Right renal pelvis (tissue), 4 donors: ENCODE data around the gene TRAK1. TPM values are rescaled to one million over a fixed set of nuclear protein-coding genes. Genes with fewer than 3 reads are reported as not detected.

Source experiments
- DNase-seq, 4 donors: peaks; one replicate each; pipeline ENCODE4 v3.0.0-alpha.2; 2013; ENCODE audit warnings: low read depth in 4 of 4, low spot score in 3 of 4, missing footprints in 1 of 4
- polyA plus RNA-seq, 4 donors: library from polyadenylated mRNA; unstranded; fragments of 120-200 nt; gene quantifications; one replicate each; pipeline ENCODE4 v1.2.1, GENCODE V29; 2013; ENCODE audit not compliant: insufficient read length in 4 of 4

TRAK1 gene
- polyA plus RNA-seq, 4 donors = 42.3 to 51.1 (median 46.7) TPM

- DNase-seq = no peak
Observed at GRCh38 chr3:42226470-42227425, 135.6 kb downstream of the TRAK1 start.

- DNase-seq = no peak
Observed at GRCh38 chr3:42228796-42229195, 137.6 kb downstream of the TRAK1 start.

DNA sequence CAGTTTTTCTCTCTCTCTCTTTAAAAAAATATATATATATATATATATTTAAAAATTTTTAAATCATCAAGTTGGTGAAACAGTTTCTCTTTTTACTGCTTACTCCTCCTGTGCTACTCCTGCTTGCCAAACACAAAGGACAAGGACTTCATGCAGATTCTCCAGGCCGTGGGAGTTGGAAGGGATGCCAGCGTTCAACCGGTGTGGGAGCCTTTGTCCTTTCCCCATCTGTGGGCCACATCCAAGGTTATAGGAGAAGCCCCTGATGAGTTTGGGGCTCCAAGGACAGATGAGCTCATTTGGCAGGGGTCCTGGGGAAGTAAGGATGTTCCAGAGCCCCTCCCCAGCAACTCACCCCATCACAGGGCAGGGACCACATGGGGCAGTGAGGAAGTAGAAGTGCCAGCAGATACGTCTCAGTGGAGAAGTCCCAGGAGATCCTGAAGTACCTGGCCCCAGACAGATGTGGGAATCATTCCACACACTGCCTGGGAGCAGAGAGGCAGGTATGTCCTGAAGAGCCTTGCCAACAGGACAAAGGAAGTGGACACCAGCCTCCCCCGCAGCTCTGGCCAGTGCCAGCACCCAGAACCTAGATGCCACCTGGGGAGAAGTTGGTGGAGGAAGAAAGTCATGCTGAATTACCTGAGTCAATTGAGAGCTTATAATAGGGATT is 138.2 kb downstream of the TRAK1 start:
- no peak for DNase-seq

DNA sequence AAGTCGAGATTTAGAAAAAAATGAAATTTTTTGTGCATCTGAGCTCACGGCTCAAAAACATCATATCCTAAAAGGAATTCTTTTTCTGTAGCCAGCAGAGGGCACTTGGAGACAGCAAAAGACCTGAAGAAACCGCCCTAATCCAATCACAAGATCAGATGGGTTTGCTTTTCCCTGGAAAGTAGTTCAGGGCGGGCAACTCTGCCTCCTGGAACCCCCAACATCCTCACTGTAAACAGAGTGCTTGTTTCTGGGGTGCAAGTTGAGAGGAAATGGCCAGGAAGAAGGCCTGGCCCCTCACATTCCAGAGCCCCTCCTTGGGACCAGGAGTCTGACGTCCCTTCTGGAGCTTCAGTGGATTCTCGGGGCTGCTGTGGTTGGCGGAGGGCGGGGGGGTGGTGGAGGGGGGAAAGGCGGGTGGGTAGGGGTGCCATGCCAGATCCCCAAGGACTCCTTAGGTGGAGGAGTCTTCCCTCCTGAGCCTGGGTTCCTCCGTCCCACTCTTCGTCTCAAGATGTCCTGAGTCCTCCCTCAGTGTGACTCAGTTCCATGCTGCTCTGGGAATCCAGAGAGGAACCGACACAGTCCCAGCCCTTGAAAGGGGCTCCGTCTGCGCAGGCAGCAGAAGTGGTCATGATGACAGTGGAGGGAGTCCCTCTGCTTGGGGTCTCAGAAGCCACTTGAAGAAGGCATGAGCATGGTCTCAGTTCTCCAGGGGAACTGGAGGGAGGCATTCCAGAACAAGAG is 139.0 kb downstream of the TRAK1 start:
- peak in 2 of 4 donors; percentile 16 to 26 for DNase-seq

DNA sequence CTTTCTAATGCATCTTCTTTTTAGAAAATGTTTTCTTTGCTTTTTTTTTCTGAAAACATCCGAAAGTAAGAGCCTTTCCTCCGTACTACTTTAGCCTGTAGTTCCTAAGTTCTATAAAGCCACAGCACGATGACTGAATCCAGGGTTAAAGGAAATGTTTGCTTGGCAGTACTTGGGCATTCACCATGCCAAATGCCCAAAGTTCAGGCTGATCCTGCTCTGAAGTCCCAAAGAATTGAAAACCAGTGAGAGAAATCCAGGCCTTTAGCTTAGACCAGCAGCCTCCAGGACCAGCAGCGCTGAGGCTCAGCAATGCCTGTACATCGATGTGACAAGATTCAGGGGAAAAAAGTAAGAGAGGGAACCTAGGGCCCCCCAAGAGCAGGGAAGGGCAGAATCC is 139.7 kb downstream of the TRAK1 start:
- no peak for DNase-seq

GRCh38 chr3:42235532-42235931 is 144.4 kb downstream of the TRAK1 start:
- DNase-seq = no peak

DNA sequence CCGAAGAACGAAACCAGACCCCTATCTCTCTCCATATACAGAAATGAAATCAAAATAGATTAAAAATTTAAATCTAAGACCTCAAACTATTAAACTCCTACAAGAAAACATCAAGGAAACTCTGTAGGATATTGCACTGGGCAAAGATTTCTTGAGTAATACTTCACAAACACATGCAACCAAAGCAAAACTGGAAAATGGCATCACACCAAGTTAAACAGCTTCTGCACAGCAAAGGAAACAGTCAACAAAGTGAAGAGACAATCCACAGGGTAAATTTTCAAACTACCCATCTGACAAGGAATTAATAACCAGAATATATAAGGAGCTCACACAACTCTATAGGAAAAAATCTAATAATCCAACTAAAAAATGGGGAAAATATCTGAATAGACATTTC is 145.5 kb downstream of the TRAK1 start:
- DNase-seq = no peak

- DNase-seq = no peak
Observed at GRCh38 chr3:42246091-42246490, 154.9 kb downstream of the TRAK1 start.

GRCh38 chr3:42247576-42248027 is 156.4 kb downstream of the TRAK1 start:
- peak in 1 of 4 donors; percentile 29 for DNase-seq

DNA sequence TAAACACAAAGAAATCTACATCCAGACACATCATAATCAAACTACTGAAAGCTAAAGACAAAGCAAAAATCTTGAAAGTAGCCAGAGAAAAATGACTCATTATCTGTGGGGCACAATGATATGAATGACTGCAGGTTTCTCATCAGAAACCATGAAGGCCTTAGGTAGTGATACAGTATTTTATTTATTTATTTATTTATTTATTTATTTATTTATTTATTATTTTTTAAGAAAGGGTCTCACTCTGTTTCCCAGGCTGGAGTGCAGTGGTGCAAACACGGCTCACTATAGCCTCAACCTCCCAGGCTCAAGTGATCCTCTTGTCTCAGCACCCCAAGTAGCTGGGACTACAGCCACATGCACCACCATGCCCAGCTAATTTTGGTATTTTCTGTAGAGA is 159.6 kb downstream of the TRAK1 start:
- DNase-seq = no peak

GRCh38 chr3:42254566-42254965 is 163.4 kb downstream of the TRAK1 start:
- no peak for DNase-seq

DNA sequence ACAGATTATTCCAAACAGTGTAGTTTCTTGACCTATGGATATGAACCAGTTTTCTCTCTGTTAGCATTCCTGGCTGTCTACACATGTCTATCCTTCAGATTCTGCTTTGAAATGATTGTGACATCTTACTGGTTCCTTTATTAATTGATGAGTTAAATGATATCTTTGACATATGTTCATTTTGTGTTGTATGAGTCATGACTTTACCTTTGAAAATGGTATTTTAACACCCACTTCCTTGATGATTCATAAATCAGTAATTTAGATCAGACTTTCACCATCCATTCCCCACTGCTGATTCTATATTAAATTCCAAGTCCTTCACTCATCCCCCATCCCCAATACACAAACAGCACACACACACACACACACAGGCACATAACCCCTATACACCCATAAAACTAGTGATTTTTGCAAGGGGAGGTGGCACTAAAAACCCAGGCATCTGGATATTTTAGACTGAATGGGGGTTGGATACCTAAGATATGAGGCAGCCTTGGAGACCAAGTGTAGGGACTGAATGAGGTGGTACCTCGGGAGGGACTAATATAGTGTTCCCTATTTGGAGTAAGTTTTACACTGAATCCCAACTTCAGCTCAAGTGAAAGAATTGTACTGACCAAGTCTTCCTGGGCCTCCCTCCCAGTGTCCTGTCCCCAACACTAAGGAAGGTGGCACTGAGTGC is 165.1 kb downstream of the TRAK1 start:
- DNase-seq = no peak

DNA sequence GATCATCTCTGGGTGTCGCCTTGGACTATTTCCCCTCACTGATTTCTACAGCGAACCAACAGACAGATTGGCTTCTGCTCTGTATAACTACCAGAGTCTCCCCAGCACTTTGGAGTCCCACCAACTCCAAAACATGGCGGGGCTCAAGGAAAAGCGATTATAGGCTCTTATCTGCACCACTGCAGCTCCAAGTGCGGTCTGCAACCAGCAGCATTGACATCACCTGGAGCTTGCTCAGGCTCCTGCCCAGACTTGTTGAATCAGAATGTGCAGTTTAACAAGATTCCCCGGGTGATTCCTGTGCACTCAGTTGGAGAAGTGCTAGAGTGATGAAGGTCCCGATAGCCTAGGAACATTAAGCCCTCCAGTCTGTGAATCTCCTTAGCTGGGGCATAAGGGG is 165.8 kb downstream of the TRAK1 start:
- no peak for DNase-seq

- no peak for DNase-seq
Observed at GRCh38 chr3:42262525-42262924, 171.4 kb downstream of the TRAK1 start.

DNA sequence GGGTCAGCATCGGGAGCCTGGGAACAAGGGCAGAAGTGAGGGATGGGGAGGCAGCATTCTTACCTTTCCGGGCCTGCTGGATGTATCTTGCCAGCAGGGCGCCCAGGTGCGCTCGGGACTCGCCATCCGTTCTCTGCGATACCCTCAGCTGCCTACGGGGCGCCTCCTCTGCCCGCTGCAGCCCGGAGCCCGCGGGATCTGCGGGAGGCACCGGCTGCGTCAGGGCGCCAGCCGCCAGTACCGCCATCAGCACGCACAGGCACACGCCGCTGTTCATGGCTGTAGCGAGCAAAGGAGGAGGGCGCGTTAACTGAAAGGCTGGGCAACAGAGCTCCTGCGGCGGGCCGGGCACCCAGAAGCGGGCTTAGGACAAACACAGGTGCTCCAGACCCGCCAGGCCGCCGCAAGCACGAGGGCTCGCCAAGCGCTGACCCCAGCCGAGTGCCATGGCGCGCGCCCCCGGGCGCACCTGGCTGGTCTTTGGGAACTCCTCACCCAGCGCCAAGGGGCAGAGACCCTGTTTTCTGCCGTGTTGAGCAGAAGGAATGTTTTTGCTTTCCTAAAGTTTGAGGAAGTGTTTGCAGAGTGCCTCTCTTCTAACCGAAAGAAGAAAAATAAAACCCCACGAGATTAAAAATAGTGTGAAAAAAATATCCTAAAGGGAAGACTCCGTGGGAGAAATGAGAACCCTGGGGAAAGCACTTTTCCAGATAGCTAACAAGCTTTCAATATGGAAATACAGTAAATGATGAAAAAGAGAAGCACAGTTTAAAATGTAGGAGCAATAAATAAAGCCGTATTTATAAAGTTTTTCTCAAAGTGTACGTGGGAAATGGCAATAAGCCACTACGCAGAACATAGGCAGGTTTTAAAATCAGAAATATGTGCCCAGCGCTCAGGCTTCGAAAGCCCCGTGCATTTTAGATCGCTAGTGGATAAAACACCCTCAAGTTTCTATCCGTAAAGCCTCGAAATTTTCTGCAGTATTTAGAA is 172.5 kb downstream of the TRAK1 start:
- no peak for DNase-seq

- DNase-seq = no peak
Observed at GRCh38 chr3:42264399-42265058, 173.4 kb downstream of the TRAK1 start.

DNA sequence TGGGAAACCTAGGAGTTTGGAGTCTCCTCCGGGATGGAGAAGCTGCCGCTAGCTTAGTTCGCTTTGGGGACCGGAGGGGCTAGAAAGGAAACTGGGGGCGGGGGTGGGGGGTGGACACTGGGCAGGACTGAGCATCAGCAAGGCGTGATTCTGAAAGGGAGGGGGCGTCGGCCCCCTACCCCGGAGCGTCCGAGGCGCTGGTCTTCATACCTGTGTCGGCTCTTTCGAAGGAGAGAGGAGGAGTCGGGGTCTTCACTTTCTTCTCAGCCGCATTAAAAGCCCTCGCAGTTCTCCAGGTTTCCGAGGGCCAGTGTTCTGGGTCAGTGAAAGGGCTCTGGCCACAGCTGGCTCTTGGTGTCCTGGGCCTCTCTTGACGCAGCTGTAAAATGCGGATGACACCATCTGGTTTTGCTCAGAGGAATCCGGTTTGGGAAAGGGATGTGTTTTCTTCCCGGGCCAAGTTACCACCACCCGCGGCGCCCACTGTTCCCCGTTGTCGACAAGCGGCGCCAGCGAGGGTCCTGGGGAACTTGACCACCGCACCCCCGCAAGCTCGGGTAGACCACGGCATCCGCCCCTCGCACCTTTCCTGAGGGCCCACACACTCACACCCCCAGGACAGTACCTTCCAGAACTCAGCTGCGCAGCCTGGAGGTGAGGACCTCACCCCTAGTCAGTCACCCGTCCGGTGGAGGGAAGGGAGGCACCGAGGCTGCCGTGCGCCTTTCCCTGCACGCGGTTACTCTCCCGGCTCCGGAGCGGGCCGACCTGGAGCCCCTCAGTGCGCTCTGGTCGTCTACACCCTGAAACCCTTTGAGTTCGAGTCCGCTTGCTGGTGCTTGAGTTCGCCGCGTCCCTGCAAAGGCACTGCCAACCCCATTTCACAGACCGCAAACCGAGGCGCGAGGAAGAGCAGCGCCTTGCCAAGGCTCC is 174.2 kb downstream of the TRAK1 start:
- peak in 2 of 4 donors; percentile 17 to 43 for DNase-seq

GRCh38 chr3:42266085-42266484 is 174.9 kb downstream of the TRAK1 start, which contains the start of gene CCK:
TSS of gene CCK (minus strand) at chr3:42266185. CDS start at chr3:42263630, 2,555 bp downstream.
- DNase-seq = no peak
